MCF 10A (cell line): ENCODE data around the gene TACR1. TPM values are rescaled to one million over a fixed set of nuclear protein-coding genes. Genes with fewer than 3 reads are reported as not detected.
A peak's percentile ranks its signal among the peaks of the same experiment; 100 is the strongest.

Experiments
- BruUV-seq: library from RNA; stranded (reverse); fragments of 400-500 nt; replicated peaks from 2 replicates; lab custom pipeline; 2021; lab: Mats Ljungman, UMichigan
- CTCF ChIA-PET: fragments of 300-600 bp; sonication (Branson Sonifier 250); formaldehyde crosslinking; extraction: SDS; loops from one replicate; lab custom pipeline; 2021; ENCODE audit warnings: antibody characterized with exemption, inconsistent platforms; lab: Yijun Ruan, JAX
- POLR2A ChIA-PET: fragments of 300-600, 350-650 bp; sonication (Branson Sonifier 250); formaldehyde crosslinking; extraction: SDS; loops from one replicate; lab custom pipeline; 2020; ENCODE audit warnings: antibody characterized with exemption, inconsistent platforms; lab: Yijun Ruan, JAX
- DNase-seq: peaks from one replicate; pipeline ENCODE4 v3.0.0-alpha.2; 2018; ENCODE audit not compliant: unreplicated experiment
- H3K27ac Mint-ChIP-seq: one replicate; pipeline ENCODE4 v1.8.0; 2022; ENCODE audit warnings: mild to moderate bottlenecking, low read depth, mixed read lengths; ENCODE audit not compliant: unreplicated experiment
- H3K27me3 Mint-ChIP-seq: one replicate; pipeline ENCODE4 v1.8.0; 2022; ENCODE audit warnings: mixed read lengths; ENCODE audit not compliant: insufficient read depth, unreplicated experiment
- H3K36me3 Mint-ChIP-seq: one replicate; pipeline ENCODE4 v1.8.0; 2022; ENCODE audit warnings: mild to moderate bottlenecking, moderate library complexity, mixed read lengths; ENCODE audit not compliant: insufficient read depth, unreplicated experiment
- H3K4me1 Mint-ChIP-seq: one replicate; pipeline ENCODE4 v1.8.0; 2022; ENCODE audit warnings: mixed read lengths; ENCODE audit not compliant: insufficient read depth, unreplicated experiment
- H3K4me3 Mint-ChIP-seq: one replicate; pipeline ENCODE4 v1.8.0; 2022; ENCODE audit warnings: mild to moderate bottlenecking, moderate library complexity, mixed read lengths; ENCODE audit not compliant: unreplicated experiment
- H3K9me3 Mint-ChIP-seq: one replicate; pipeline ENCODE4 v1.8.0; 2022; ENCODE audit warnings: mixed read lengths; ENCODE audit not compliant: unreplicated experiment
- intact Hi-C: fragments of 100-400 bp; cut with micrococcal nuclease; formaldehyde crosslinking; loops from 2 replicates; pipeline ENCODE4 v1.14.1; 2022
- total RNA-seq: library from RNA; stranded (reverse); gene quantifications from 2 replicates; pipeline ENCODE4 v1.2.3, GENCODE V29; 2022
- TF ChIP-seq, protein P1 (sequence below): fragments of 200-600 bp; IDR thresholded peaks from one replicate; pipeline ENCODE4 v1.8.0; 2022; ENCODE audit warnings: antibody characterized with exemption, mild to moderate bottlenecking; ENCODE audit not compliant: unreplicated experiment

Gene TACR1
- total RNA-seq, 1 experiment from 2014 or later, result not detected

DNA sequence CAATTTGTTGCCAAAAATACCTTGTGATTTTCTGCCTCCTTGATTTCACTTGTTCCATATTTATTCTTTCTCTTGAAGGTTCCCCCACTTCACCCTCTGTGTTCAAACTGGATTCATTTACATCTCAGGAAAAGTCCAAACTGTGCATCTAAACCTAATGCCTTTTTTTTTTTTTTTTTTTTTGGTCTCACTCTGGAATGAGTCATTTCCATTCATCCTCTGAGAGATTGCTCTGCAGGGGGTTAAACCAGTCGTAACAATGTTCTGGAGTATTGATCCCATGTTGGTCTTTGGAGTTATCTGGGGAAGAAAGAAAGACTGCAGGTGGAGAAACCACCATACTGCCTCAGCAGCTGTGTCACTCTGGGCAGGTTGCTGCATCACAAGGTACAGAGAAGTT, 119.7 kb downstream of the TACR1 start:
- Mint-ChIP-seq H3K27ac (no peak overlapping the region), H3K9me3 (peaks cover under 1% of the 10 kb centered on the region), H3K4me1 (no peaks in the 10 kb centered on the region), H3K4me3 (no peak overlapping the region), H3K27me3 (no peaks in the 10 kb centered on the region), H3K36me3 (no peaks in the 10 kb centered on the region)
- CTCF ChIA-PET, result interaction anchor here (1.2 kb wide), 1 partner anchor 161 kb away, joined by 4 read pairs; no protein-coding TSS in a partner anchor
- TF ChIP-seq, protein P1, sequence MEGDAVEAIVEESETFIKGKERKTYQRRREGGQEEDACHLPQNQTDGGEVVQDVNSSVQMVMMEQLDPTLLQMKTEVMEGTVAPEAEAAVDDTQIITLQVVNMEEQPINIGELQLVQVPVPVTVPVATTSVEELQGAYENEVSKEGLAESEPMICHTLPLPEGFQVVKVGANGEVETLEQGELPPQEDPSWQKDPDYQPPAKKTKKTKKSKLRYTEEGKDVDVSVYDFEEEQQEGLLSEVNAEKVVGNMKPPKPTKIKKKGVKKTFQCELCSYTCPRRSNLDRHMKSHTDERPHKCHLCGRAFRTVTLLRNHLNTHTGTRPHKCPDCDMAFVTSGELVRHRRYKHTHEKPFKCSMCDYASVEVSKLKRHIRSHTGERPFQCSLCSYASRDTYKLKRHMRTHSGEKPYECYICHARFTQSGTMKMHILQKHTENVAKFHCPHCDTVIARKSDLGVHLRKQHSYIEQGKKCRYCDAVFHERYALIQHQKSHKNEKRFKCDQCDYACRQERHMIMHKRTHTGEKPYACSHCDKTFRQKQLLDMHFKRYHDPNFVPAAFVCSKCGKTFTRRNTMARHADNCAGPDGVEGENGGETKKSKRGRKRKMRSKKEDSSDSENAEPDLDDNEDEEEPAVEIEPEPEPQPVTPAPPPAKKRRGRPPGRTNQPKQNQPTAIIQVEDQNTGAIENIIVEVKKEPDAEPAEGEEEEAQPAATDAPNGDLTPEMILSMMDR, result no peak
- DNase-seq, result peak; percentile 15
- POLR2A ChIA-PET, result no interaction called here
- no TSS peak for BruUV-seq
- intact Hi-C loops, result no loop called here

GRCh38 chr2:75077909-75078308, 121.4 kb downstream of the TACR1 start:
- Mint-ChIP-seq H3K27ac (no peak overlapping the region), H3K4me3 (no peak overlapping the region), H3K9me3 (no peaks in the 10 kb centered on the region), H3K4me1 (no peaks in the 10 kb centered on the region), H3K36me3 (no peaks in the 10 kb centered on the region), H3K27me3 (no peaks in the 10 kb centered on the region)
- no peak for DNase-seq
- POLR2A ChIA-PET, result no interaction called here
- TF ChIP-seq, protein P1, result no peak
- no TSS peak for BruUV-seq
- CTCF ChIA-PET, result interaction anchor here (0.6 to 5.0 kb wide), 4 partner anchors 14 to 1408 kb away, joined by 3 to 54 read pairs (median 4); no protein-coding TSS in a partner anchor
- intact Hi-C loops, result no loop called here

DNA sequence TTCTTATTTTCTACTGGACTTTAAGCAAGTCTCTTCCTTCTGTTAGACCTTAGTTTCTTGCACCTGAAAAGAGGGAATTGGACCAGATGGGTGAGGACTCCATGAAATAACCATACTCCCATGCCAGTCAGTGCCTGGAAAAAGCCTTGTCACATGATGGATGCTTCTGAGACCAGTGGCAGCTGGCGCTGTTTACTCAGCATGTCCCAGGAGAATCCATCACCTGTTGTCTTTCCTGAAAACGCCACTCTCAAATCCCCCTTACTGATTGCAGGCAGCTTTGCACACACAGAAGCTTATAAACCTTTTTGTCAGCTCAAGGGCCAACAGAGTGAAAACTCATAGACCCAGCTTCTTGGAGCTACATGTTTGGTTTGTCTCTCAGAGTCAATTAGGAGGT, 123.2 kb downstream of the TACR1 start:
- intact Hi-C loops, result no loop called here
- no peaks in the 10 kb centered on the region for H3K27me3 Mint-ChIP-seq
- BruUV-seq, result no TSS peak
- CTCF ChIA-PET, result interaction anchor here (0.6 to 5.0 kb wide), 7 partner anchors 12 to 327 kb away, joined by 3 to 54 read pairs (median 3); no protein-coding TSS in a partner anchor
- H3K4me1 Mint-ChIP-seq, result no peaks in the 10 kb centered on the region
- DNase-seq, result no peak
- no peak overlapping the region for H3K4me3 Mint-ChIP-seq
- H3K36me3 Mint-ChIP-seq, result no peaks in the 10 kb centered on the region
- H3K27ac Mint-ChIP-seq, result no peak overlapping the region
- POLR2A ChIA-PET, result no interaction called here
- no peaks in the 10 kb centered on the region for H3K9me3 Mint-ChIP-seq
- TF ChIP-seq, protein P1, result no peak

DNA sequence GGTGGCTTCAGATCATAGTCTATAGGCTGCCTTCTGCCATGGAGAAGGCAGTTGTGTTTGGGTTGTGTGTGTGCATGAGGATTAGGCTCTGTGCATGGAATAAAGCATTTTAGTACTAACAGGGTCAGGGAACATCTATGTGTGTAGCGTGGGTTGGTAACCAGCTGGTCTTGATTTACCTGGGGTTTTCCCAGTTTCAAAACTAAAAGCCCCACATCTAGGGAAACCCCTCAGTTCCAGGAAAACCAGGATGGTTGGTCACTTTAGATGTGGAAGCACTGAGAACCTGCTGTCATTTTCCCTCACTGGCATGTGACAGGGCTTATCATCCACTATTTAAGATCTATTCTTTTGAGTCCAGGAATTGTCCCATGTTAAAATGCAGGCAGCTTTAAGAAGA, 124.6 kb downstream of the TACR1 start:
- no TSS peak for BruUV-seq
- intact Hi-C loops, result no loop called here
- Mint-ChIP-seq H3K9me3 (no peaks in the 10 kb centered on the region), H3K36me3 (no peaks in the 10 kb centered on the region), H3K27ac (no peak overlapping the region), H3K27me3 (no peaks in the 10 kb centered on the region), H3K4me1 (no peaks in the 10 kb centered on the region), H3K4me3 (no peak overlapping the region)
- ChIA-PET CTCF (interaction anchor here (0.7 to 5.0 kb wide), 7 partner anchors 11 to 248 kb away, joined by 3 to 54 read pairs (median 3); no protein-coding TSS in a partner anchor), POLR2A (interaction anchor here (0.7 kb wide), 1 partner anchor 65 kb away, joined by 3 read pairs; no protein-coding TSS in a partner anchor)
- TF ChIP-seq, protein P1, result no peak
- DNase-seq, result no peak
